Measurements from ENCODE around the gene ERGIC1. TPM values are rescaled to one million over a fixed set of nuclear protein-coding genes. Genes with fewer than 3 reads are reported as not detected.

ERGIC1 gene
- total RNA-seq, 1 donor from 2014 or later: 131 TPM

DNA sequence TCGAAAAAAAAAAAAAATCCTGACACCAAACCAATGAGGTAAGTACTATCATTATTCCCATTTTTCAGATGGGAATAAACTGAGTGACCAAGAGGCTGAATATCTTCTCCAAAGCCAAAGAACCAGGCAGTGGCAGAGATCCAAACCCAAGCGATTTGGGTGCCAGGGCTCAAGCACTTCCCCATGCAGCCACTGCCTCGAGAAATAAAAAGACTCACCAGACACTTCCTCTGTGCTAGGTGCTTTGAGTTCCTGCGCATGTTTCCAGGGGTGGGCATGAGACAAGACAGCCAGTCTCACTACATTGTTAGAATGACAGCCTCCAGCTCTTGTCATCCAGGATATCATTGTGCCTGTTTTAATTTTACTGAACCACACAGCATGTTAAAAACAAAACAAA, 122.9 kb downstream of the ERGIC1 start:
- H3K27me3 ChIP-seq (ENCODE audit: insufficient read depth, low read length): no peaks in the 10 kb centered on the region

DNA sequence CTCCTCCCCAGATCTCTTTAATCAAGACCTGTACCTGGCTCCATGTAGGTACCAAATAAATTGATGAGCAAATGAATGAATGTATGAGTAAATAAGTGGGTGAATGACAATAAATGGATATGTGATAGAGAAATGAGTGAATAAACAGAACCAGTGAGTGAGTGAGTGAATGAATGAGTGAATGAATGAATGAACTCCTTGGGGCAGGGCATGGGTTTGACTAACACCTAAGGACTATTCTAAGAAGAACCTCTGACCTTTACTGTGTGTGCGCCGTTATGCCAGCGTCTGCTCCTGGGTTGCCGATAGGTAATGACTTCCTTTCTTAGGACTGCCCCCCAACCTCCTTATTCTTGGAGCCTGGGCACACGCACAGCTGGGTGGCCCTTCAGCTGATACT, 123.4 kb downstream of the ERGIC1 start:
- Histone ChIP-seq H4K20me1 (ENCODE audit: insufficient read depth, low read length) (no peaks in the 10 kb centered on the region), H3K27ac (ENCODE audit: low read depth, low read length) (peak overlapping the region; percentile 13)

More for the DNA sequence above, 122.9 kb downstream of the ERGIC1 start:
- H3K36me3 ChIP-seq (ENCODE audit: insufficient read depth, low read length): no peaks in the 10 kb centered on the region
- H3K4me3 Mint-ChIP-seq (ENCODE audit: unreplicated experiment): peak overlapping the region; percentile 41
- H3K27ac Mint-ChIP-seq (ENCODE audit: unreplicated experiment): peak overlapping the region; percentile 1
- H3K27me3 Mint-ChIP-seq (ENCODE audit: low read depth, unreplicated experiment): no peaks in the 10 kb centered on the region
- H4K20me1 ChIP-seq (ENCODE audit: insufficient read depth, low read length): no peaks in the 10 kb centered on the region
- H3K4me1 ChIP-seq (ENCODE audit: insufficient read depth, low read length): peaks cover 37% of the 10 kb centered on the region
- no peaks in the 10 kb centered on the region for H3K9me3 Mint-ChIP-seq (ENCODE audit: unreplicated experiment)
- H2AFZ ChIP-seq (ENCODE audit: low read depth, low read length): no peak overlapping the region
- H3K9me3 ChIP-seq (ENCODE audit: insufficient read depth, low read depth, low read length): no peaks in the 10 kb centered on the region
- no peak for TF ChIP-seq EZH2 (IDR thresholded peaks at IDR 0.05; ENCODE audit: insufficient read depth, low read length)
- TF ChIP-seq, protein P1, sequence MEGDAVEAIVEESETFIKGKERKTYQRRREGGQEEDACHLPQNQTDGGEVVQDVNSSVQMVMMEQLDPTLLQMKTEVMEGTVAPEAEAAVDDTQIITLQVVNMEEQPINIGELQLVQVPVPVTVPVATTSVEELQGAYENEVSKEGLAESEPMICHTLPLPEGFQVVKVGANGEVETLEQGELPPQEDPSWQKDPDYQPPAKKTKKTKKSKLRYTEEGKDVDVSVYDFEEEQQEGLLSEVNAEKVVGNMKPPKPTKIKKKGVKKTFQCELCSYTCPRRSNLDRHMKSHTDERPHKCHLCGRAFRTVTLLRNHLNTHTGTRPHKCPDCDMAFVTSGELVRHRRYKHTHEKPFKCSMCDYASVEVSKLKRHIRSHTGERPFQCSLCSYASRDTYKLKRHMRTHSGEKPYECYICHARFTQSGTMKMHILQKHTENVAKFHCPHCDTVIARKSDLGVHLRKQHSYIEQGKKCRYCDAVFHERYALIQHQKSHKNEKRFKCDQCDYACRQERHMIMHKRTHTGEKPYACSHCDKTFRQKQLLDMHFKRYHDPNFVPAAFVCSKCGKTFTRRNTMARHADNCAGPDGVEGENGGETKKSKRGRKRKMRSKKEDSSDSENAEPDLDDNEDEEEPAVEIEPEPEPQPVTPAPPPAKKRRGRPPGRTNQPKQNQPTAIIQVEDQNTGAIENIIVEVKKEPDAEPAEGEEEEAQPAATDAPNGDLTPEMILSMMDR (IDR thresholded peaks at IDR 0.05; ENCODE audit: insufficient read depth, low read depth, low read length): no peak
- H3K4me2 ChIP-seq (ENCODE audit: low read length): no peak overlapping the region
- H3K4me1 Mint-ChIP-seq (ENCODE audit: low read depth, unreplicated experiment): peaks cover 36% of the 10 kb centered on the region
- peaks cover 2% of the 10 kb centered on the region for H3K36me3 Mint-ChIP-seq (ENCODE audit: low read depth, unreplicated experiment)
- H3K27ac ChIP-seq (ENCODE audit: low read depth, low read length): peak overlapping the region; percentile 13
- H3K79me2 ChIP-seq (ENCODE audit: insufficient read depth, low read length): peaks cover 27% of the 10 kb centered on the region
- H3K4me3 ChIP-seq (ENCODE audit: insufficient read depth, low read depth, low read length): no peak overlapping the region
- DNase-seq (ENCODE audit: low read depth) (no peak), FAIRE-seq (no peak)
- H3K9ac ChIP-seq (ENCODE audit: low read length): no peak overlapping the region

More for the DNA sequence above, 123.4 kb downstream of the ERGIC1 start:
- Histone ChIP-seq H3K79me2 (ENCODE audit: insufficient read depth, low read length) (peaks cover 28% of the 10 kb centered on the region), H2AFZ (ENCODE audit: low read depth, low read length) (no peak overlapping the region), H3K4me3 (ENCODE audit: insufficient read depth, low read depth, low read length) (no peak overlapping the region), H3K27me3 (ENCODE audit: insufficient read depth, low read length) (no peaks in the 10 kb centered on the region), H3K9me3 (ENCODE audit: insufficient read depth, low read depth, low read length) (no peaks in the 10 kb centered on the region), H3K9ac (ENCODE audit: low read length) (no peak overlapping the region), H3K36me3 (ENCODE audit: insufficient read depth, low read length) (no peaks in the 10 kb centered on the region), H3K4me2 (ENCODE audit: low read length) (no peak overlapping the region), H3K4me1 (ENCODE audit: insufficient read depth, low read length) (peaks cover 37% of the 10 kb centered on the region)
- FAIRE-seq (no peak), DNase-seq (ENCODE audit: low read depth) (no peak)
- H3K27me3 Mint-ChIP-seq (ENCODE audit: low read depth, unreplicated experiment): no peaks in the 10 kb centered on the region
- H3K36me3 Mint-ChIP-seq (ENCODE audit: low read depth, unreplicated experiment): peaks cover 1% of the 10 kb centered on the region
- peak overlapping the region; percentile 0 for H3K4me3 Mint-ChIP-seq (ENCODE audit: unreplicated experiment)
- peaks cover 32% of the 10 kb centered on the region for H3K4me1 Mint-ChIP-seq (ENCODE audit: low read depth, unreplicated experiment)
- no peak for TF ChIP-seq EZH2 (IDR thresholded peaks at IDR 0.05; ENCODE audit: insufficient read depth, low read length)
- TF ChIP-seq, protein P1 (IDR thresholded peaks at IDR 0.05; ENCODE audit: insufficient read depth, low read depth, low read length): no peak
- no peaks in the 10 kb centered on the region for H3K9me3 Mint-ChIP-seq (ENCODE audit: unreplicated experiment)
- peak overlapping the region; percentile 1 for H3K27ac Mint-ChIP-seq (ENCODE audit: unreplicated experiment)

All from astrocyte (in vitro differentiated cells and primary cell).